ENCODE measurements around the gene TENT5A.

DNA sequence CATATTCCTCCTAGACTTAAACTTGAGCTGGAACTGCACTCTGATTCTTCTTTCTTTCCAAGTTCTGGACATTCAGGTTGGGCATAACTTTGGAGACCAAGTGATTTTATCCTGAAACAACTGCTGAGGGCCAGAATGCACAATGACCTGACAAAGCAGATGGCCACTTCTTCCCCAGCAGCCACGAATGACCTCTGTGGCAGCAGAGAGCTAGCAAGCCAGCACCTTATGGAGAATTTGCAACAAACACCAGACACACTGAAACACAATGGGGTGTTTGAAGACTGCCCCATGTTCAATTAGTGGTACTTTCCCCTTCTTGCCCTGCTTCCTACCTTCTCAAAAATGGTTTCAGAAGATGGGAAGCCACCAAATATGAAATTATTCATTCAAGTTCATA, 4.2 kb upstream of the TENT5A start:
- TF ChIP-seq, protein P1, sequence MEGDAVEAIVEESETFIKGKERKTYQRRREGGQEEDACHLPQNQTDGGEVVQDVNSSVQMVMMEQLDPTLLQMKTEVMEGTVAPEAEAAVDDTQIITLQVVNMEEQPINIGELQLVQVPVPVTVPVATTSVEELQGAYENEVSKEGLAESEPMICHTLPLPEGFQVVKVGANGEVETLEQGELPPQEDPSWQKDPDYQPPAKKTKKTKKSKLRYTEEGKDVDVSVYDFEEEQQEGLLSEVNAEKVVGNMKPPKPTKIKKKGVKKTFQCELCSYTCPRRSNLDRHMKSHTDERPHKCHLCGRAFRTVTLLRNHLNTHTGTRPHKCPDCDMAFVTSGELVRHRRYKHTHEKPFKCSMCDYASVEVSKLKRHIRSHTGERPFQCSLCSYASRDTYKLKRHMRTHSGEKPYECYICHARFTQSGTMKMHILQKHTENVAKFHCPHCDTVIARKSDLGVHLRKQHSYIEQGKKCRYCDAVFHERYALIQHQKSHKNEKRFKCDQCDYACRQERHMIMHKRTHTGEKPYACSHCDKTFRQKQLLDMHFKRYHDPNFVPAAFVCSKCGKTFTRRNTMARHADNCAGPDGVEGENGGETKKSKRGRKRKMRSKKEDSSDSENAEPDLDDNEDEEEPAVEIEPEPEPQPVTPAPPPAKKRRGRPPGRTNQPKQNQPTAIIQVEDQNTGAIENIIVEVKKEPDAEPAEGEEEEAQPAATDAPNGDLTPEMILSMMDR (IDR thresholded peaks at IDR 0.05): no peak
- TF ChIP-seq, protein P2, sequence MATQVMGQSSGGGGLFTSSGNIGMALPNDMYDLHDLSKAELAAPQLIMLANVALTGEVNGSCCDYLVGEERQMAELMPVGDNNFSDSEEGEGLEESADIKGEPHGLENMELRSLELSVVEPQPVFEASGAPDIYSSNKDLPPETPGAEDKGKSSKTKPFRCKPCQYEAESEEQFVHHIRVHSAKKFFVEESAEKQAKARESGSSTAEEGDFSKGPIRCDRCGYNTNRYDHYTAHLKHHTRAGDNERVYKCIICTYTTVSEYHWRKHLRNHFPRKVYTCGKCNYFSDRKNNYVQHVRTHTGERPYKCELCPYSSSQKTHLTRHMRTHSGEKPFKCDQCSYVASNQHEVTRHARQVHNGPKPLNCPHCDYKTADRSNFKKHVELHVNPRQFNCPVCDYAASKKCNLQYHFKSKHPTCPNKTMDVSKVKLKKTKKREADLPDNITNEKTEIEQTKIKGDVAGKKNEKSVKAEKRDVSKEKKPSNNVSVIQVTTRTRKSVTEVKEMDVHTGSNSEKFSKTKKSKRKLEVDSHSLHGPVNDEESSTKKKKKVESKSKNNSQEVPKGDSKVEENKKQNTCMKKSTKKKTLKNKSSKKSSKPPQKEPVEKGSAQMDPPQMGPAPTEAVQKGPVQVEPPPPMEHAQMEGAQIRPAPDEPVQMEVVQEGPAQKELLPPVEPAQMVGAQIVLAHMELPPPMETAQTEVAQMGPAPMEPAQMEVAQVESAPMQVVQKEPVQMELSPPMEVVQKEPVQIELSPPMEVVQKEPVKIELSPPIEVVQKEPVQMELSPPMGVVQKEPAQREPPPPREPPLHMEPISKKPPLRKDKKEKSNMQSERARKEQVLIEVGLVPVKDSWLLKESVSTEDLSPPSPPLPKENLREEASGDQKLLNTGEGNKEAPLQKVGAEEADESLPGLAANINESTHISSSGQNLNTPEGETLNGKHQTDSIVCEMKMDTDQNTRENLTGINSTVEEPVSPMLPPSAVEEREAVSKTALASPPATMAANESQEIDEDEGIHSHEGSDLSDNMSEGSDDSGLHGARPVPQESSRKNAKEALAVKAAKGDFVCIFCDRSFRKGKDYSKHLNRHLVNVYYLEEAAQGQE (IDR thresholded peaks at IDR 0.05; ENCODE audit: insufficient read depth in 1 of 2, low read depth in 2 of 2, low read length in 1 of 2): no peak
- TF ChIP-seq POLR2AphosphoS5 (IDR thresholded peaks at IDR 0.05; ENCODE audit: low read depth, low read length): no peak

All from Panc1 (cell line).